ENCODE results near the gene SLC35B1.

Gene SLC35B1

GRCh38 chr17:49731435-49731831, 23.7 kb upstream of the SLC35B1 start:
- DNase-seq (ENCODE audit: low read depth): no peak
- no peak overlapping the region for H3K4me3 ChIP-seq (ENCODE audit: low read length)
- TF ChIP-seq CTCF (IDR thresholded peaks at IDR 0.05; ENCODE audit: insufficient read depth, low read depth, low read length, missing control alignments): no peak

GRCh38 chr17:49730785-49731434, 23.1 kb upstream of the SLC35B1 start:
- no peak for DNase-seq (ENCODE audit: low read depth)
- no peak overlapping the region for H3K4me3 ChIP-seq (ENCODE audit: low read length)
- TF ChIP-seq CTCF (IDR thresholded peaks at IDR 0.05; ENCODE audit: insufficient read depth, low read depth, low read length, missing control alignments): no peak

- H3K4me3 ChIP-seq (ENCODE audit: low read length): no peak overlapping the region
- no peak for TF ChIP-seq CTCF (IDR thresholded peaks at IDR 0.05; ENCODE audit: insufficient read depth, low read depth, low read length, missing control alignments)
- DNase-seq (ENCODE audit: low read depth): no peak
Observed at GRCh38 chr17:49730078-49730784, 22.5 kb upstream of the SLC35B1 start.

- H3K4me3 ChIP-seq (ENCODE audit: low read length): no peak overlapping the region
- no peak for DNase-seq (ENCODE audit: low read depth)
- TF ChIP-seq CTCF (IDR thresholded peaks at IDR 0.05; ENCODE audit: insufficient read depth, low read depth, low read length, missing control alignments): no peak
Observed at GRCh38 chr17:49729069-49729468, 21.3 kb upstream of the SLC35B1 start.

GRCh38 chr17:49728425-49728824, 20.7 kb upstream of the SLC35B1 start:
- DNase-seq (ENCODE audit: low read depth): no peak
- TF ChIP-seq CTCF (IDR thresholded peaks at IDR 0.05; ENCODE audit: insufficient read depth, low read depth, low read length, missing control alignments): no peak
- no peak overlapping the region for H3K4me3 ChIP-seq (ENCODE audit: low read length)

DNA sequence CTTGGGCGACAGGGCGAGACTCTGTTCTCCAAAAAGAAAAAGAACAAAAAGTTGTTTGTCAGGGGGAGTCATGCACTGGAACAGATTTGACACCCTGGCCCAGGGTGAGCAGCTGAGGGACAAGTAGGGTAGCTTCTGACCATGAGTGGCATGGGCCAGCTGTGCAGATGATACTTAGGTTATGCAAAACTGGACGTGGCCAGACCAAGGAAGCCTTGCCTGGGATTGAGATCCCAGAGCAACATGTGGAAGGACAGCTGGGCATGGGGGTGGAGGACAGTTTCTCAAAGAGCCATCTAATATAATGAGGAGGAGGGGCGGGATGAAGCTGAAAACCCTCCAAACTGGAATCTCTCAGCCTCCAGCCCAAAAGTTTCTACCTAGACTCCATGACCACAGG, 19.6 kb upstream of the SLC35B1 start:
- DNase-seq (ENCODE audit: low read depth): no peak
- no peak overlapping the region for H3K4me3 ChIP-seq (ENCODE audit: low read length)
- TF ChIP-seq CTCF (IDR thresholded peaks at IDR 0.05; ENCODE audit: insufficient read depth, low read depth, low read length, missing control alignments): no peak
